Activated CD4-positive, alpha-beta T cell treated with anti-CD3 and anti-CD28 coated beads, Interleukin-2, Interleukin-4, amounts not matched to agents 100 ng/mL and 50 ng/mL, durations not matched to agents 16 hours and 8 hours (primary cell): ENCODE measurements around the gene VGLL4.
A peak's percentile ranks its signal among the peaks of the same experiment; 100 is the strongest.
"Not testable (repeated sequence)": the region's sequence is repeated elsewhere in the genome, so short reads cannot be mapped to it uniquely, and the experiment has no call there.

ENCODE experiments used
- DNase-seq: peaks from one replicate; pipeline ENCODE4 v3.0.0-alpha.2; 2020; ENCODE audit warnings: low spot score

VGLL4 gene

GRCh38 chr3:11643605-11644087, at the start of gene VGLL4:
VGLL4 (minus strand) TSS chr3:11643915; CDS start chr3:11643518, 397 bp downstream.
- DNase-seq: peak; percentile 86

- DNase-seq: no peak
Observed at GRCh38 chr3:11692532-11692813, 48.8 kb upstream of the VGLL4 start.

GRCh38 chr3:11691767-11692531, 48.2 kb upstream of the VGLL4 start:
- no peak for DNase-seq

- no peak for DNase-seq
Observed at GRCh38 chr3:11690863-11691766, 47.4 kb upstream of the VGLL4 start.

- DNase-seq: no peak
Observed at GRCh38 chr3:11689749-11690148, 46.0 kb upstream of the VGLL4 start.

GRCh38 chr3:11684980-11685379, 41.3 kb upstream of the VGLL4 start:
- not testable (repeated sequence) for DNase-seq

- no peak for DNase-seq
Observed at GRCh38 chr3:11680509-11680908, 36.8 kb upstream of the VGLL4 start.

- no peak for DNase-seq
Observed at GRCh38 chr3:11679964-11680363, 36.2 kb upstream of the VGLL4 start.

GRCh38 chr3:11672363-11672762, 28.6 kb upstream of the VGLL4 start:
- no peak for DNase-seq

GRCh38 chr3:11671648-11672100, 28.0 kb upstream of the VGLL4 start:
- DNase-seq: no peak

GRCh38 chr3:11668243-11669235, 24.8 kb upstream of the VGLL4 start:
- no peak for DNase-seq

- DNase-seq: no peak
Observed at GRCh38 chr3:11665331-11665730, 21.6 kb upstream of the VGLL4 start.

- DNase-seq: no peak
Observed at GRCh38 chr3:11662392-11662990, 18.8 kb upstream of the VGLL4 start.

- no peak for DNase-seq
Observed at GRCh38 chr3:11661827-11662226, 18.1 kb upstream of the VGLL4 start.

- no peak for DNase-seq
Observed at GRCh38 chr3:11661052-11661656, 17.4 kb upstream of the VGLL4 start.

GRCh38 chr3:11660242-11660641, 16.5 kb upstream of the VGLL4 start:
- DNase-seq: no peak

- no peak for DNase-seq
Observed at GRCh38 chr3:11658180-11658579, 14.5 kb upstream of the VGLL4 start.

GRCh38 chr3:11655196-11655928, 11.6 kb upstream of the VGLL4 start:
- no peak for DNase-seq

- DNase-seq: no peak
Observed at GRCh38 chr3:11654166-11654565, 10.5 kb upstream of the VGLL4 start.
